Measurements from ENCODE around the gene RAMACL. TPM values are rescaled to one million over a fixed set of nuclear protein-coding genes. Genes with fewer than 3 reads are reported as not detected.
A peak's percentile ranks its signal among the peaks of the same experiment; 100 is the strongest.
"Not testable (repeated sequence)": the region's sequence is repeated elsewhere in the genome, so short reads cannot be mapped to it uniquely, and the experiment has no call there.

The RAMACL gene
- total RNA-seq, 1 donor from 2014 or later = 1.2 TPM

DNA sequence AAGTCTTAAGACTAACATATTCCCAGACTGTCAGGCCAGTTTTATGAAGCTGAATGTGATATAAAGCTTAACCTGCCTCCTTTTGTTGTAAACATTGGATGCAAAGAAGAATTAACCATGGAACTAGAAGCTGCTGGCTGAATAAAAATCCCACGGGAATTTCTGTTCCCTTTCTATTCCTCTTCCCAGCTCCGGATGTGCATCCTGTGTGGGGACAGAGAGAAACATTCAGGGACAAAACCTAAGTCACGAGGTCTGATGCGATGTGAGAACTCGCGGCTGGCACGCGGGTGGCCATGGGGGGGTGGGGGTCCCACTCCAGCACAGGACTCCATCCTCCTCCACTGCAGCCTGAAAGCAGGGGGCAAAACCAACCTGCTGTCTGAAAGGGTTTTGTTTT, 32.2 kb downstream of the RAMACL start:
- DNase-seq = no peak

DNA sequence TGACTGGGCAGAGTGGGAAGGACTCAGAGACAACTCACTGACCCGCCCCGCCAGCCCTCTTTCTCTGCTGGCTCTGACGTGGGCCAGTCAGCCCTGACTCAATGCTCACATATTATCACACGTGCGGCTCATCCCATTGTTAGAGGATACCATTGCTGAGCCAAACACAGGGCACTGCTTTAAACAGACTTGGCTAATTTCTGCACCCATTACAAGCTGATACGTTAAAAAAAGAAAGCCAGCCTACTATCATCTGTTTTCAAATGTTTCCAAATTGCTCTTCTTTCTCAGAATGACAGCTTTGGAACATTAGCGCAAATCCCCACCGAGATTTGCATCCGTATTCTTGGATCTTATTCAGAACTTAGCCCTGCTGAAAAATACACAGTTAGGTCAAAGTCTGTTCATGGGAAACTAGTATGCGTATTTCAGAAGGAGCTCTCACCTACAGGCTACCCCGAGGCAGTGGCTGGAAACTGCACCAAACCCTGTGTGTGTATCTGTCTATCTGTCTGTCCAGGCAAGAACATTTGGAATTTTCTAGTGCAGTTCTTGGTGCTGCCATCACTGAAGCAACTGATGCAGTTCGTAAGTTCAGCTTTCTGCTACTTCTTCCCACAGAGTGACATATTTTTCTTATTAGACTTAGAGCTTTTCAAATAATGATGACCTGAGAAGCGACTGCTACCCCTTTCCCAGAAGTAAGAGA, 32.8 kb downstream of the RAMACL start:
- DNase-seq = peak; percentile 39

DNA sequence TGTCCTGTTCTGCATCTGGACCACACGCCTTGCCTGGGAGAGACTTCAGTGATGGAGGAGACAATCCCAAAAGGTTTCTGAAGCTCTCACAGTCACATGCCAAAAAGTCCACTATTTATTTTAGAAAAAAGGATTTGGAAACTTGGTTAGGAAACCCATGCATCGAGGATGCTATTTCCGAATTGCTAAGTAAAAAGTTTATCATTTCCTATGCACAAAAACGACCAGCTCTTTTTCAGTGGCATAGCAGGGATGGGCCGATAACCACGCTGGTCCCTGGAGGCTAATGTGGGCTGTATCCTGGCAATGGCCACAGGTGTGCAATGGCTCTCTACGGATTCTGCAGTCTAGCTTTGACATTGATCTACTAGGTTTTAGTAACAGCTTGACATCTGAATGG, 33.9 kb downstream of the RAMACL start:
- DNase-seq = no peak

DNA sequence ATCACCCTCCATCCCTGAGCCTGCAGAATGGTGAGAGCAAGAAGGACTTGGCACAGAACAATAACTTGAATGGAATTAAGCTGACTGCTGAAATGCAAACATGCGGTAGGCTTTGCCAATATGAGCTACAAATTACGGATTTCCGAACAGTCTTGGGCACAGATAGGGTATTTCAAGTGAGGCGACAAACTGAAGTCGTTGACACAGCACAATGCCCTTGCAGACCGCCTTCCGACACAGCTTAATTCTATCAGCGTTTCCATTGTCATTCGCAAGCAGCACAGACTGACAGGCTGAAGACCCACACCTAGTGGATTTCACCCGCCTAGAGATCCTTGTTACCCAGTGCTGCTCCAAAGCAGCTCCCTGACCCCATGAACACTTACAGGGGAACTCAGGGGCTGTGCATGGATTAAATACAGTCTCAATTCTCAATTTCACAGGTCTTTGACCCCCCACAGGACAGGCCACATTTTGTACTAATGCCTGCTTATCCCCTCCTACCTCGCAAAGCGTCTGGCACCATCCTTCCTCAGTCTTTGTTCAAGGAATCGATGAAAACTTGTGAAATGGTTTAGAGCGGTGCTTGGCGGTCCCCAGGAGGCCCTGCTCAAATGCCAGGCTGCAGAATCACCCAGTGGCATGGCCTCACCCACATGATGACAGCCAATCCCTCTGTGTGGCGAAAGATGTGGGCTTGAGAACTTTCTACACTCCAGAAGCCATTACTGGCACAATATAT, 34.6 kb downstream of the RAMACL start:
- no peak for DNase-seq

DNA sequence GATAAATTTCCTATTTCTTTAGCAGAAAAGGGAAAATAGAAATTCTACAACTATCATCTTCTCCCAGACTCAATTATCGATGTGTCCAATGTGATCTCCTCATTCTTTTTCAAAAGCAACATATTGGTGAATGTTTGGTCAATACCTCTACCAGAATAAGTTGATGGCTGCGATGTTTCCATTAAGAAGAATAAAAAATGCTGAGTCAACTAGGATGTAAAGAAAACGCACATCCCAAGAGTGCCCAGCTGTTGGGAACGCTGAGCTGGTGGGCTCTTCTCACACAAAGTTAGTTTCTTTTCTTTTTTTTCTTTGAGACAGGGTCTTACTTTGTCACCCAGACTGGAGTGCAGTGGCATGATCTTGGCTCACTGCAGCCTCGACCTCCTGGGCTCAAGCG, 39.8 kb downstream of the RAMACL start:
- no peak for DNase-seq

DNA sequence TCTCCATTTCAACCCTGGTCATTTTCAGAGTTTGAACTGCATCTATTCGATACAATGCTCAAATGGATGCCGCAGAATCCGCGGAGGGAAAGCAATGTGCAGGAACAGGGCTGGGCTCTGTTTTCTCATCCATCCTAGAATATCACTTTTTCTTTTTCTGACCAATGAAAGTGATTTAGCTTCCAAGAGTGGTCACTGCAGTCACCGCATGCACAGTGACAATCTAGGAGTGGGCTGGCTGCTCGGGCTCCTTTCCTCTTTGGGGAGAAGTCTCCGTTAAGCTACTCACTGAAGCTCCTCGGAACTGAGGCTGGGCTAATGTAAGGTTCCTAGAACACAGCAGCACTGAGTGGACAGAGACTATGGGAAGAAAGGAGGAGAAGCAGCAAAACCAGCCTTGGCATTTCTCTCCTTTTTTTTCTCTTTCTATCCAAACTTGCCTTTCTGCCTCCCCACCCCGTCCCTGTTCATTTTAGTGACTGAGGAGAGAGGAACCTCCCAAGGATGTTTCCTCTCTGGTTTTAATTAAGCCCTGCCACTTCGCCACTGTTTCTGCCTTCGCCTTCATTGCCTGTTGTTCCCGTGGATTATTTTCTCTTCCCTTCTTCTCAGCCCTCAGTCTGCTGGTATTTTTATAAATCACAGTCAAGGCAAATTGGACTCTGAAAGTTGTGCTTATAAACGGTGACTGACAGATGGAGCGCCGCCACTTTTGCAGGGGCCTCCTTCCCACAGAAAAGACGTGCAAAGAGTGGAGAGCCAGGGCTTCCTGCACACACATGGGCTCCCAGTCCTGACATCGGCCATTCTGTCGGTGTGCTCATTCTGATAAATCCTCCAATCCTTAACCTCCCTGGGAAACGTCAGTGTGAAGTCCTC, 41.1 kb downstream of the RAMACL start:
- no peak for DNase-seq

DNA sequence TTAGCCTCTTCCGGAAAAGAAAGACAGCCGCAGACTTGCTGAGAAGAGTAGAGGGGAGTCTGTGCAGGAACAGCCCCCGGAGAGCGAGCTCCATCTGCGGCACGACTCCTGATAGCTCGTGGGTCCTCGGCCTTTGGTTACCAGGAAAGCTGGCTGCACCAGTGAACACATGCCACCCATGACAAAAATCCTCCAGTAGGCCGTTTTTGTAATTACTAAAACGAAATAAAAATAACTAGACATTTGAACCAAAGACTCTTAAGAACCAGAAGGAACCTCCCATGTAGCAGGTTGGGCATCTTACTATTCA, 42.2 kb downstream of the RAMACL start:
- no peak for DNase-seq

DNA sequence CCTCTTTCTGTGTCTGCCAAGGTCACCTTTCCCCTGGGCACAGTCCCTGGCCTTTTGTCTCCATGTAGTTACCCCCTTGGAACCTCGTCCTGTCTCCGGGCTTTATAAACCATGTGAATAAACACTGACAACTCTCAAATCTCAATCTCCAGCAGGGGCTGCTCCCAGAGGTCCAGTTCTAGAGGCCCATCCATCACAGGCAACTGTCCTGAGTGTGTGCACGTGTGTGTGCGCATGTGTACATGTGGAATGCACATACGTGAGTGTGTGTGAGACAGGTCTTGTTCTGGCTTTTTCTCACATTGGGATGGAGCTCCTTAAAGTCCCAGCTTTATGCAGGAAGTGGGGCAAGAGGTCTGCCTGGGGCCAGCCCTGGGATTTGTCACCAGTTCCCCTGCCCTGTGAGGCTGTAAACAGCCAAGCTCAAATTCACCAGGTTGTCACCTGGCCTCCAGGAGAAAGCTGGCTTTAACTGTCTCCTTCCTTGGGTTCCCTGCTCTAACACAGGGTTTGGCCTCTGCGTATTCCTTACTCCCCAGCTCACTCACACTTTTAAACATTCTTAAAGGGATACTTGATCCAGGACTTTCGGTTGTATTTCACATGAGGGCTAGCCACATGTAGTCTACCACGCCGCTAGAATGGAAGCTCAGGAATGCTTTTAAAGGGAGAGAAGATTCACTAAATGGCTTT, 42.7 kb downstream of the RAMACL start:
- no peak for DNase-seq

DNA sequence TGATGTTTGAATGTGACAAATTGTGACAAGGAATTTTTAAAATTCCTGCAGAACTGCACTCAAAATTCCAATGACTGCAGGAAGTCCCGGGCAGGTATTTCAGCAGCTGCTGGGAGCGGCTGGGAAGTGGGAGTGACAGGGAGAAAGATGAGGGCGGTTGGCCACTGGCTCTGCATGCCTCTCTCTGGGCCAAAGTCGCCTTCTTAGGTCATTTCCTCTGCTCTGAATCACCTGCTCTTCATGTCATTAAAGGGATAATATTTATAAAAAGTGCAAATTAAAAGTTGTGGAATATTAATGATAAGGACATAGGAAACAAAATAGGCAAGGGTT, 43.9 kb downstream of the RAMACL start:
- no peak for DNase-seq

DNA sequence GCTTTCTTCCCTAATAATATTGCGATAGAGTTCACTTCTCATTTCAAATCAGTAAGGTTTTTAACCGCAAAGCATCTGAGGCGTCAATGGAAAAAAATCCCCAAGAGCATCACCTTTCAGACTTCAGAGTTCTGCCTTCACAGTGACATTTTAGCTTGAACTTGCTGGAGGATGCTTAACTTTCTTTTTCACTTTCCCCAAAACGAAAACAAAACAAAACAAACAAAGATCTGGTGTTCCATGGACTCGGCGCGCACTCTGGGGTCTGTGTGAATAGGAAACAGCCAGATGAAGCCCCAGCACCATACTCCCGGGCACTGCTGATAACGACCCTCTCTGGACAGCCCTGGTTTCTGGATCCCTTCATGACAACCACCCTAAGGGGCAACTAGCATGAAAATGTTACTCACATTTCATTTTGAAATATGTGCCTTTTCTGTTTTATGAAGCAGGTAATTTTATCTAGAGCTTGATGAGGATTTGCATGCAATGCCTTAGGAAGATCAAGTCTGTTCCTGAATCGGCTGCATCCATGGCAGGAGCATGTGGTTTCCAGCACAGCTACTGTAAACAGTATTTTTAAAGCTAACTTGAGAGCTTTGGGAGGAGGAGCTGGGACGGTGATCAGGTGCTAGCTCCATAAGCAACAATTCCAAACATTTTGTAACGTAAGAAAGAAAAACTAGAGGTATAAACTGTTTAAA, 44.5 kb downstream of the RAMACL start:
- DNase-seq = no peak

DNA sequence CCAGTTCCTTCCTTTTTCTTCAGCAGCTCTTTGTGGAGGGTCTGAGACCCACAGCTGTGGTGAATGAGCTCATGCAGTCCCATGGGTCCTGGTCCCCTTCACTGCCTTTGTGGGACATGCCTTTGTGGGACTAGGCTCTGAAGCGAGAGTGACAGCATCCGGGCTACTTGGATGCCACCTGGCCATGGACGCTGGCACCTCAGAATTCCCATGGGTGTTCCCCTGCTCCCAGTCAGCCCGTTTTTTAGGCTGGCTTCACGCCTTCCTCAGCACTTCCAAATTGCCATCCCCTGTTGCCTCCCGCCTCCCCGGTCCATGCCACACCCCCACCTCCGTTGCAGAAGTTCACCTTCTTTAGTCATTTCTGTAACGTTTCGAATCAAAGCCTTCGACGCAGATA, 45.1 kb downstream of the RAMACL start:
- no peak for DNase-seq

DNA sequence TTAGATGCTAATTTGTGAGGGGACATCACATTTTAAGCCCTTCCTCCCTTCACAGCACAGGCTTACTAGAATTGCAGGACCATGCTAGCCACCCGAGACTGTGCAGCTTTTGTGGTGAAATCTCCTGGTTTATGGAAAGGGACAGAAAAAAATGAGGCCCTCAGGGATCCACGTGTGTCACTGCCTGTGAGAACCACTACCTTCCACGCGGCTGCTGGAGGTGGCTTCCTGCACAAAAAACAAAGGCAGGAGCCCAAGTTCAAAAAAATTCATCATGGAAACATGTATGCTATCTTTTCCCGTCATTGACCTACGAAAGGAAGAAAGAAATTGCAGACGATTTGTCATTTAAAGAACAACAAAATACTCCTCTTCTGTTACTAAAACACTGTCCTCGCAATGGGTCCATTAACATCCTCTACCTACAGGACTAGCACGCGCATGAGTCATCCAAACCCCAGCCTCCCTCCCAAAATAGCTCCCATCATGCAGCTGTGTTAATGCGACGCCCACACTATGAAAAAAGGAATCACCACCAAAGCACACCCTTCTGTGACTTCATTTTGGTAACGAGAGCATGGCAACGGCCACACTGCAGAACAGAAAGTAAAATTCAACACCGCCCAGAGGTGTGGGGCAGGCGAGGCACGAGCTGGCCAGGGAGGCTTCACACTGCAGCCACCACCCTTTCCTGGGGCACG, 45.7 kb downstream of the RAMACL start:
- peak; percentile 56 for DNase-seq

DNA sequence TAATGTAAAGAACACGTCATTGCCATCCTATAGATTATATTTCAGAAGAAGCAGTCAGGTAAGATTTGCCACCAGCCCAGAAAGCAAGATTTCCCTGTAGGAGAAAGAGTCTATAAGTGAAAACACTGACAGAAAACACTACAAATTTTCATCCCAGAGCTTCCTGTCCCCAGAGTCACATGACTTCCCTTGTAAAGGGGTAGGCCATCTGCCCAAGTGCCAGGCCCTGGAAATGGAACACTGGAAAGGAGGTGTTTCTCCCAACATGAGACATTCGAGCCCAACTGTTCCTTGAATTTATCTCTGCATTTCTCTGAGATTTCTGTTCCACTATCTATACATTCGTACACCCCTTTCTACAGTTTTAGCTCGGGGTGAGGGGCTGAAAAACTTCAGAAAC, 46.9 kb downstream of the RAMACL start:
- DNase-seq = no peak

DNA sequence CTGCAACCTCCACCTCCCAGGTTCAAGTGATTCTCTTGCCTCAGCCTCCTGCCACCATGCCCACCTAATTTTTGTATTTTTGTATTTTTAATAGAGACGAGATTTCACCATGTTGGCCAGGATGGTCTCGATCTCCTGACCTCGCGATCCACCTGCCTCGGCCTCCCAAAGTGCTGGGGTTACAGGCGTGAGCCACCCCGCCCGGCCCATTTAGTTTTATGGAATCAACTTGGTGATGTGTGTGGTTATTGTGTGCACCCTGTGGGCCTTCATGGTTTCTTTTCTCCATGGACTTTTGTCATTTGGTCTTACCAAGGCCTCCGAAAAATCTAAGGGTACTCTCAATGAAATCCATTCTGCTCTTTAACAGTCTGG, 47.5 kb downstream of the RAMACL start:
- not testable (repeated sequence) for DNase-seq

DNA sequence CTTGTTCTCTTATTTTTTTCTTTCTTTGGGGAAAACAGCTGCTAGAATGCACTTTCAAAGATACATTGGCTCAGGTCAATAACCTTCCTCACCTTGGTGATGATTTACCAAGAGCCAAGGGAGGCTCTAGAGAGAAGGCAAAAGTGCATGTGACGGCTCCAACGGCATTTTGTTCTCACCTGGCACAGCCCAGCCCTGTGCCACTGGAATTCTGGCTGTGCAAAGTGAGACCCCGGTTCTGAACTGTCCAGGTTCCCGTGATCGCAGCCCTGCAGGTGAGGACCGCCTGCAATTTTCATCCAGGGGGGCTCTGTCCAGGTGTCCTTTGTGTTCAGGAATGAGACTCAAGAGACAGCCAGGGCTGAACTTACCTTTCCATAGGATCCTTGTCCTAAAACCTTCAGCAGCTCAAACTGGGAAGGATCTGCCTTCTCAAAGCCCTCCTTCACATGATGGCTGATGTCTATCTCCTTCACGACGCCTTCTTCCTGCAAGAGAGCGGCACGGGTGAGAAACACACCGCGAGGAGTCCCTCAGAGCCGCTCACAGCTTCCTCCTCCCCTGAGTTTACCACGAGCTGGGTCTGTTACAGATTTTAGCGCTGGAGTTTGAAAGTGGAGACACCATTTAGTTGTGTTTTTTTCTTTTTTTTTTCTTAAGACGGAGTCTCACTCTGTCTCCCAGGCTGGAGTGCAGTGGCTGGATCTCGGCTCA, 48.0 kb downstream of the RAMACL start:
- no peak for DNase-seq

DNA sequence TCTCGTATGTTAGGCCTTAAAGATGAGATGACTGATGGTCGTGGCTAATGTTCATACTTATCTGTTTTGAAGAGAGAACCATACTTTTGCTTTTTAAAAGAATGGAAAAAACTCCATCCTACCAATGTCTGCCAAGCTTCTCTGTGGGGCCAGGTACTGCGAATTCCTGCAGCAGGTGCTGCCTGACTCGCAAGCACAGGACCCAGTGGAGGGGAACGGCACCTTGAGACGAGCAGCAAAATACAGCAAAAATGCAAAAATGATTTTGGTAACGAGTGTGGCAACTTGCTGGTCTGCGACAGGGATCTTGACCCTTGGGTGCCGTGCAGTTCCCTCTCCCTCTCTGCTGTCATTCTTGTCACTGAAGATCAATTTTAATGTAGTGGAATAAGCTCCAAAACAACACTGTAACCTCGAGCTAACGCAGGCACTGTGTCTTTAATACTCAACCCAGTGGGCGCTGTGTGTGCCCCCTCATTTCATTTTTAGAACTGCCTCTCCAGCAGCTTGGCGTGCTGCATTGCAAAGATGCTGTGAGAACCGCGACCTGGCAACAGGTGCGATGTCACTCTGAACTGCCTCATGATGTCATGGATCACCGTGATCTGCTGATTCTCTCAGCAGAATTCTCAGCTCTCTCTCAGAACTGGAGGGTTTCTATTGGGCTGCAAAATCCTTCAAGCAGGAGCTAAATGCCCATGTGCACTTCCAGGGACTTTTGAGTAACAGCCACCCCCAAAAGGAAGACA, 51.6 kb downstream of the RAMACL start:
- DNase-seq = no peak

DNA sequence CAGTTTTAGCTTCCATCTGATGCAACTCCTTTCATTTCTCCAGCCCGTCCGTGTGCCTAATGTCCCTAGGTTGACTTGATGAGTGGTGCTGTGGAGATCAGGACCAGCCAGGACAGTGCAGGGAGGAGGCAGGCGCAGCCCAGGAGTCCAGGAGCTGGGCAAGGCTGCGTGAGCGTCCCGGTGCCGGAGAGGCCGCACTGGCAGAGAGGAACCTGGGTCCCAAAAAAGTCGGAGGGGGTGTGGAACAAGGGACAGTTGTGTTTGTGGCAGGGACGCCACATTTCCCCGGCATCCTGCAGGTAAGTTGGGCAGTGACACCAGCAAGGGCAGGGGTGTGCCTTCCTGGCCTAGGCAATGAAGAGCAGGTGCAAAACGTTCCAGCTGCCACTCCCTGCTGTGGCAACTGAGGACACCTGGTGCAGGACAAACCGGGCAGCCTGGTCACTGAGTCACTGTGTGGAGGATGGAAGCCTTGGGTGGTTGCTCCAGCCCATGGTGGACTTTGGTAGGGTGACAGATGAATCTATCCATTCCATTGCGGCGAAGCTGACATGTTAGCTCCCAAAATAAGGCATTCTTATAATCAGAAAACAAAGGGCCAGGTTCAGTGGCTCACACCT, 53.2 kb downstream of the RAMACL start:
- DNase-seq = no peak

Data from occipital lobe (tissue), 2 donors.